HG03342 (cell line): ENCODE results near the gene CRNKL1.
A peak's percentile ranks its signal among the peaks of the same experiment; 100 is the strongest.

ENCODE experiments used
- ATAC-seq: cut with Tn5 transposase; IDR thresholded peaks from one replicate; pipeline ENCODE4 v1.9.1; 2021; ENCODE audit warnings: mild to moderate bottlenecking, moderate library complexity; ENCODE audit not compliant: unreplicated experiment

CRNKL1 gene

GRCh38 chr20:20052074-20052970, at the start of gene CRNKL1, which contains the start of gene CFAP61:
Gene CRNKL1, minus strand, starts transcription at chr20:20052466. Its CDS starts 124 bp downstream, at chr20:20052342.
Gene CFAP61, plus strand, starts transcription at chr20:20052532. Its CDS starts 4,122 bp downstream, at chr20:20056654.
- ATAC-seq: peak; percentile 89

- ATAC-seq: no peak
Observed at GRCh38 chr20:20100881-20101280, 48.6 kb upstream of the CRNKL1 start.

GRCh38 chr20:20096421-20096820, 44.2 kb upstream of the CRNKL1 start:
- no peak for ATAC-seq

- ATAC-seq: no peak
Observed at GRCh38 chr20:20095114-20095872, 43.0 kb upstream of the CRNKL1 start.

- no peak for ATAC-seq
Observed at GRCh38 chr20:20094410-20094809, 42.1 kb upstream of the CRNKL1 start.

GRCh38 chr20:20092827-20093226, 40.6 kb upstream of the CRNKL1 start:
- no peak for ATAC-seq

- ATAC-seq: no peak
Observed at GRCh38 chr20:20089939-20090338, 37.7 kb upstream of the CRNKL1 start.

- no peak for ATAC-seq
Observed at GRCh38 chr20:20089018-20089417, 36.8 kb upstream of the CRNKL1 start.

GRCh38 chr20:20085812-20086211, 33.5 kb upstream of the CRNKL1 start:
- no peak for ATAC-seq

- ATAC-seq: no peak
Observed at GRCh38 chr20:20085071-20085470, 32.8 kb upstream of the CRNKL1 start.

- no peak for ATAC-seq
Observed at GRCh38 chr20:20084296-20084752, 32.1 kb upstream of the CRNKL1 start.

- ATAC-seq: peak; percentile 90
Observed at GRCh38 chr20:20083807-20084206, 31.5 kb upstream of the CRNKL1 start.

- no peak for ATAC-seq
Observed at GRCh38 chr20:20079102-20079784, 27.0 kb upstream of the CRNKL1 start.

- no peak for ATAC-seq
Observed at GRCh38 chr20:20078041-20078440, 25.8 kb upstream of the CRNKL1 start.

- ATAC-seq: no peak
Observed at GRCh38 chr20:20076297-20077065, 24.2 kb upstream of the CRNKL1 start.

GRCh38 chr20:20075032-20075431, 22.8 kb upstream of the CRNKL1 start:
- ATAC-seq: no peak

- no peak for ATAC-seq
Observed at GRCh38 chr20:20073801-20074371, 21.6 kb upstream of the CRNKL1 start.

- no peak for ATAC-seq
Observed at GRCh38 chr20:20070871-20071726, 18.8 kb upstream of the CRNKL1 start.

- ATAC-seq: no peak
Observed at GRCh38 chr20:20065361-20065760, 13.1 kb upstream of the CRNKL1 start.
